HTR-8/SVneo (cell line): ENCODE data around the gene FAM174C.
A peak's percentile ranks its signal among the peaks of the same experiment; 100 is the strongest.
"Not testable (repeated sequence)": the region's sequence is repeated elsewhere in the genome, so short reads cannot be mapped to it uniquely, and the experiment has no call there.

ENCODE experiments used
- DNase-seq: peaks from one replicate; pipeline ENCODE4 v3.0.0; 2011; ENCODE audit warnings: low spot score, mixed read lengths; ENCODE audit not compliant: insufficient read length
- FAIRE-seq: peaks from 2 replicates; lab custom pipeline; 2011; peaks lifted over from hg19 to GRCh38; lab: Jason Lieb, UNC

FAM174C gene

GRCh38 chr19:1236576-1236975, 38.8 kb upstream of the FAM174C start:
- DNase-seq = no peak

GRCh38 chr19:1237027-1237659, 38.2 kb upstream of the FAM174C start:
- DNase-seq (no peak), FAIRE-seq (no peak)

More at GRCh38 chr19:1236576-1236975, 38.8 kb upstream of the FAM174C start:
- FAIRE-seq = no peak

- FAIRE-seq (peak; percentile 89), DNase-seq (no peak)
Measured at GRCh38 chr19:1237754-1238368, 37.5 kb upstream of the FAM174C start, which contains the start of gene CBARP. Gene CBARP, minus strand, starts transcription at chr19:1238005. Its CDS starts 1,905 bp downstream, at chr19:1236100.

- FAIRE-seq (no peak), DNase-seq (no peak)
Measured at GRCh38 chr19:1238369-1239303, 36.7 kb upstream of the FAM174C start.

- DNase-seq (no peak), FAIRE-seq (no peak)
Measured at GRCh38 chr19:1239420-1239795, 35.9 kb upstream of the FAM174C start.

GRCh38 chr19:1239796-1240737, 35.3 kb upstream of the FAM174C start:
- DNase-seq = peak; percentile 89

GRCh38 chr19:1240925-1241324, 34.4 kb upstream of the FAM174C start:
- FAIRE-seq = no peak
- DNase-seq = no peak

More at GRCh38 chr19:1239796-1240737, 35.3 kb upstream of the FAM174C start:
- peak; percentile 76 for FAIRE-seq

GRCh38 chr19:1241417-1242095, 33.8 kb upstream of the FAM174C start, which contains the start of gene ATP5F1D:
Gene ATP5F1D, plus strand, starts transcription at chr19:1241751. Its CDS starts 100 bp downstream, at chr19:1241851.
- FAIRE-seq (peak; percentile 91), DNase-seq (peak; percentile 95)

GRCh38 chr19:1243768-1244692, 31.3 kb upstream of the FAM174C start:
- FAIRE-seq (no peak), DNase-seq (no peak)

GRCh38 chr19:1244693-1245451, 30.5 kb upstream of the FAM174C start:
- no peak for DNase-seq
- no peak for FAIRE-seq

- FAIRE-seq (no peak), DNase-seq (no peak)
Measured at GRCh38 chr19:1245494-1246264, 29.7 kb upstream of the FAM174C start.

- FAIRE-seq, DNase-seq: not testable (repeated sequence)
Measured at GRCh38 chr19:1246265-1247087, 28.9 kb upstream of the FAM174C start.

GRCh38 chr19:1247748-1248138, 27.6 kb upstream of the FAM174C start:
- DNase-seq = no peak
- no peak for FAIRE-seq

- FAIRE-seq (peak; percentile 20), DNase-seq (no peak)
Measured at GRCh38 chr19:1248139-1248785, 27.1 kb upstream of the FAM174C start, which contains the start of gene MIDN. Gene MIDN, plus strand, starts transcription at chr19:1248583. Its CDS starts 1,714 bp downstream, at chr19:1250297.

- FAIRE-seq (peak; percentile 13), DNase-seq (no peak)
Measured at GRCh38 chr19:1248786-1249297, 26.5 kb upstream of the FAM174C start.
